Measurements from ENCODE around the gene EFTUD2.

DNA sequence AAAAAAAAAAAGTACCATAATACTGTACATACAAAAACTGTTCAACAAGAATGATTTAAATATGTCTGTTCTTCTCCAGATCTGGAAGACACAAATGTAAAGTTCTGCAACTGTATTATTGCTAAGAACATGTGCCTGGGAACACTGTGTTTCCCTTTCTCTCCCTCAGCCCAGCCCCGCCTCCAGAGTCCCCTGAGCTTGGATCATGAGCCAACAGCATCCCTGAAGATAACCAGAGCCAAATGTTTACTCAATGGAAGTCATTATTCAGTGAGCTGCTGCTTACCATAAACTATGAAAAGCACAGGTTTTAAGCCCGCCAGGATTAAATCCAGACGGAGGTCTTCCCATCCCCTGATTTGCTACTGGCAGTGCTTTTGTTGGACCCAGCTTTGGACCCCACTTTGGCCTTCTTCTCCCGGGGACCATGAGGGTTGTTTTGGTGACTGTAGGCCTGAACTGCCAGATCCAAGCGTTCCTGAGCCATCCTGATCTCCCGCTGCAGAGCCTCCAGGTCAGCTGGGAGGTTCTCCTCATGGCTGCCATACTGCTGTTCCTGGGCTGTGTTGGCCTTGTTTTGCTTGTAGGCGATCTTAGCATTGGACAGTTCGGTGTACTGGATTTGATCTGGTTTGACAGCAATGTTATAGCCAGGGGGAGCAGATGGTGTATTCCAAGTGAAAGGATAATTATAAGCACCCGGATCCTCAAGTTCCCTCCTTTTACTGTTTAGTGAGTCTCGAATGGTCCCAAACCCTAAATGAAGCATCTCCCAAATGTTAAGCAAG lies 94.7 kb downstream of the EFTUD2 start:
- TF ChIP-seq PTBP1 (IDR thresholded peaks at IDR 0.05; ENCODE audit: low read depth, low read length) (no peak), ZNF311 (CRISPR knock-in tag; IDR thresholded peaks at IDR 0.05) (no peak), JUN (IDR thresholded peaks at IDR 0.05; ENCODE audit: borderline replicate concordance, low read depth, low read length) (no peak), JUN (CRISPR knock-in tag; IDR thresholded peaks at IDR 0.05; ENCODE audit: borderline replicate concordance) (no peak), GATAD2A (IDR thresholded peaks at IDR 0.05) (no peak), SMC3 (conservative IDR thresholded peaks at IDR 0.05; ENCODE audit: insufficient read depth, low read depth, low read length) (no peak)

All from K562 (cell line).